Measurements from ENCODE around the gene SMIM1. TPM values are rescaled to one million over a fixed set of nuclear protein-coding genes. Genes with fewer than 3 reads are reported as not detected.

The SMIM1 gene
- total and polyA plus RNA-seq, 2 donors (not counting 1 experiment from before 2014, with no cell fraction given), result 2.0 TPM; not detected in 1

DNA sequence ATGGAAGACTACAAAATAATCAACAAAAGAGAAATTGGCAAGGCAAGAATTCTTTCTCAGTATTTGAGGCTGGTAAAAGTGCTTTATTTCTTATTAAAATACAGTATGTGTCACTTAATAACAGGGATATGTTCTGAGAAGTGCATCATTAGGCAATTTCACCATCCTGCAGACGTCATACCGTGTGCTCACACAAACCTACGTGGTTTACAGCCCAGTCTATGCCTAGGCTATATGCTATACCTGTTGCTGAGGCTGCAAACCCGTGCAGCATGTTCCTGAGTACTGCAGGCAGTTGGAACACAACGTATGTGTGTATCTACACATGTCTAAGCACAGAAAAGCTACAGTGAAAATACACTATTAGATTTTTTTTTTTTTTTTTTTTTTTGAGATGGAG is 23.0 kb upstream of the SMIM1 start:
- no peaks in the 10 kb centered on the region for H3K79me2 ChIP-seq (ENCODE audit: control insufficient read depth, insufficient read depth, low read length)
- H3K4me3 ChIP-seq (replicated peaks in 1 of 4; ENCODE audit: control extremely low read depth in 1 of 4, insufficient read depth in 1 of 4, low read depth in 3 of 4, low read length in 4 of 4), result no peak overlapping the region
- no peaks in the 10 kb centered on the region for H3K36me3 ChIP-seq (ENCODE audit: control insufficient read depth, insufficient read depth, low read length)
- no peak overlapping the region for H3K27ac ChIP-seq (ENCODE audit: insufficient read depth, low read length)
- no peaks in the 10 kb centered on the region for H3K27me3 ChIP-seq (ENCODE audit: control insufficient read depth, insufficient read depth, low read length)
- H2AFZ ChIP-seq (ENCODE audit: low read length), result no peak overlapping the region
- H3K4me1 ChIP-seq (ENCODE audit: control insufficient read depth, extremely low read depth, insufficient read depth, low read length), result peaks cover 4% of the 10 kb centered on the region
- H3K4me2 ChIP-seq (ENCODE audit: extremely low read depth, insufficient read depth, low read length), result no peak overlapping the region
- no peaks in the 10 kb centered on the region for H4K20me1 ChIP-seq (ENCODE audit: control insufficient read depth, extremely low read depth, insufficient read depth, low read length)
- DNase-seq (ENCODE audit: low read depth in 2 of 2), result no peak
- no peak overlapping the region for H3K9ac ChIP-seq (ENCODE audit: insufficient read depth, low read length)
- H3K9me3 ChIP-seq (ENCODE audit: control insufficient read depth, insufficient read depth, low read depth, low read length), result no peaks in the 10 kb centered on the region
- TF ChIP-seq CTCF (conservative IDR thresholded peaks at IDR 0.05 in 1 of 2, IDR thresholded peaks at IDR 0.05 in 1 of 2; ENCODE audit: low read depth in 1 of 2, low read length in 2 of 2) (no peak), EZH2 (IDR thresholded peaks at IDR 0.05; ENCODE audit: low read length, missing control alignments) (no peak)

DNA sequence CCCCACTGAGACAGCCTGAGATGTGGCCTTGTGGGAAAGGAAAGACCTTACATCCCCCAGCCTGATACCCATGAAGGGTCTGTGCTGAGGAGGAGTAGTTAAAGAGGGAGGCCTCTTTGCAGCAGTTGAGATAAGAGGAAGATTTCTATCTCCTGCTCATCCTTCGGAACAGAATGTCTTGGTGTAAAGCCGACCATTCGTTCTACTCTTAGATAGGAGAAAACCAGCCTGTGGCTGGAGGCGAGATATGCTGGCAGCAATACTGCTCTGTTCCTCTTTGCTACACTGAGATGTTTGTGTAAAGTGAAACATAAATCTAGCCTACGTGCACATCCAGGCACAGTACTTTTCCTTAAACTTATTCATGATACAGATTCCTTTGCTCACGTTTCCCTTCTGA is 21.8 kb upstream of the SMIM1 start:
- Histone ChIP-seq H3K79me2 (ENCODE audit: control insufficient read depth, insufficient read depth, low read length) (no peaks in the 10 kb centered on the region), H3K4me1 (ENCODE audit: control insufficient read depth, extremely low read depth, insufficient read depth, low read length) (peaks cover 4% of the 10 kb centered on the region), H3K4me3 (replicated peaks in 1 of 4; ENCODE audit: control extremely low read depth in 1 of 4, insufficient read depth in 1 of 4, low read depth in 3 of 4, low read length in 4 of 4) (no peak overlapping the region), H3K27ac (ENCODE audit: insufficient read depth, low read length) (no peak overlapping the region), H3K9me3 (ENCODE audit: control insufficient read depth, insufficient read depth, low read depth, low read length) (no peaks in the 10 kb centered on the region), H3K4me2 (ENCODE audit: extremely low read depth, insufficient read depth, low read length) (no peak overlapping the region), H3K36me3 (ENCODE audit: control insufficient read depth, insufficient read depth, low read length) (no peaks in the 10 kb centered on the region), H3K9ac (ENCODE audit: insufficient read depth, low read length) (no peak overlapping the region), H2AFZ (ENCODE audit: low read length) (no peak overlapping the region), H4K20me1 (ENCODE audit: control insufficient read depth, extremely low read depth, insufficient read depth, low read length) (no peaks in the 10 kb centered on the region), H3K27me3 (ENCODE audit: control insufficient read depth, insufficient read depth, low read length) (no peaks in the 10 kb centered on the region)
- DNase-seq (ENCODE audit: low read depth in 2 of 2), result no peak
- TF ChIP-seq CTCF (conservative IDR thresholded peaks at IDR 0.05 in 1 of 2, IDR thresholded peaks at IDR 0.05 in 1 of 2; ENCODE audit: low read depth in 1 of 2, low read length in 2 of 2) (no peak), EZH2 (IDR thresholded peaks at IDR 0.05; ENCODE audit: low read length, missing control alignments) (no peak)

GRCh38 chr1:3752400-3752945 is 20.1 kb upstream of the SMIM1 start, which contains the start of gene CCDC27:
CCDC27 (plus strand) TSS chr1:3752450; CDS start chr1:3752482, 32 bp downstream.
- Histone ChIP-seq H3K4me3 (replicated peaks in 1 of 4; ENCODE audit: control extremely low read depth in 1 of 4, insufficient read depth in 1 of 4, low read depth in 3 of 4, low read length in 4 of 4) (no peak within 1 kb of the TSS), H3K9me3 (ENCODE audit: control insufficient read depth, insufficient read depth, low read depth, low read length) (no peaks in the 10 kb centered on the region), H3K79me2 (ENCODE audit: control insufficient read depth, insufficient read depth, low read length) (no peaks in the 10 kb centered on the region), H3K9ac (ENCODE audit: insufficient read depth, low read length) (no peak within 1 kb of the TSS), H3K27ac (ENCODE audit: insufficient read depth, low read length) (no peak within 1 kb of the TSS), H4K20me1 (ENCODE audit: control insufficient read depth, extremely low read depth, insufficient read depth, low read length) (no peaks in the 10 kb centered on the region), H3K27me3 (ENCODE audit: control insufficient read depth, insufficient read depth, low read length) (no peaks in the 10 kb centered on the region), H3K4me1 (ENCODE audit: control insufficient read depth, extremely low read depth, insufficient read depth, low read length) (peaks cover 4% of the 10 kb centered on the region), H3K4me2 (ENCODE audit: extremely low read depth, insufficient read depth, low read length) (no peak within 1 kb of the TSS), H3K36me3 (ENCODE audit: control insufficient read depth, insufficient read depth, low read length) (no peaks in the 10 kb centered on the region), H2AFZ (ENCODE audit: low read length) (no peak within 1 kb of the TSS)
- no peak for DNase-seq (ENCODE audit: low read depth in 2 of 2)
- no peak for TF ChIP-seq CTCF (conservative IDR thresholded peaks at IDR 0.05 in 1 of 2, IDR thresholded peaks at IDR 0.05 in 1 of 2; ENCODE audit: low read depth in 1 of 2, low read length in 2 of 2)
- no peak for TF ChIP-seq EZH2 (IDR thresholded peaks at IDR 0.05; ENCODE audit: low read length, missing control alignments)

Measured in fibroblast of lung (primary cell).